G401 (cell line): ENCODE data around the gene PRRG4. TPM values are rescaled to one million over a fixed set of nuclear protein-coding genes. Genes with fewer than 3 reads are reported as not detected.
"Not testable (repeated sequence)": the region's sequence is repeated elsewhere in the genome, so short reads cannot be mapped to it uniquely, and the experiment has no call there.

Experiments
- DNase-seq: peaks from one replicate; pipeline ENCODE4 v3.0.0-alpha.2; 2015; ENCODE audit warnings: low spot score
- in situ Hi-C: cut with HindIII; loops from 2 replicates; pipeline ENCODE4 v1.10.0; 2016; ENCODE audit warnings: low sequenced_read_pairs, mixed read lengths
- total RNA-seq: library from RNA; depleted of rRNA; stranded (reverse); fragments of >200 nt; shearing (Covaris generic); gene quantifications from 2 replicates; pipeline ENCODE4 v1.2.3, GENCODE V29; 2014; rRNA removed

Gene PRRG4
- under 0.01 and 0.51 TPM in 2 replicates for total RNA-seq

DNA sequence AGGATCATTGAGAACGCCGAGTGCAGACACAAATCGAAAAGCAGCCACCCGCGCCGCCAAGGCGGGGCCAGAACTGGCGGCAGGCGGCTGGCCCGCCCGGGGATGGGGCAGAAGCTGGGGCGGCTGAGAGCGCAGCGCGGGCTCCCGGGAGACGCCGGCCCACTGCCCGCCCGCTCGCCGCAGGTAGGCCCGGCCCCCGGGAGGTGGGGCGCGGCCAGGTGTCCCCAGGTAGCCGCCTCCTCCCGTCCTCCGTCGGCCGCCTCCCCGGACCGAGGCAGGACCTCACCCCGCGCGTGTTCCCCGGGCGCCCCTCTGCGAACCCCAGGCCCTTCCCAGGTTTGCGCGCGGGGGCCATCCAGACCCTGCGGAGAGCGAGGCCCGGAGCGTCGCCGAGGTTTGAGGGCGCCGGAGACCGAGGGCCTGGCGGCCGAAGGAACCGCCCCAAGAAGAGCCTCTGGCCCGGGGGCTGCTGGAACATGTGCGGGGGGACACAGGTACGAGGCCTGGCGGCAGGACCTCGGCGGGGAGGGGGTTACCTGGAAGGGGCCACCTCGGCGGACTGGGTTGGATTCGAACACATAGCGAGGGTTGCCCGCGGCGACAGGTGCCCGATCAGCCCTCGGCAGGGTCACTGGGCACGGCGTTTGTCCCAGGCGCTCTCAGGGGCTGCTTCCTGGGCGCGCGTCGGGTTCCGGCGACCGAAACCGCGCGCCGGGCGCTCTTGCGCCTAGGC is at the start of gene PRRG4:
PRRG4 (plus strand) TSS at position 248 of the 733 bp plus-strand sequence. CDS start 603 bp downstream, outside the sequence.
- no peak for DNase-seq
- in situ Hi-C loops = no loop called here

DNA sequence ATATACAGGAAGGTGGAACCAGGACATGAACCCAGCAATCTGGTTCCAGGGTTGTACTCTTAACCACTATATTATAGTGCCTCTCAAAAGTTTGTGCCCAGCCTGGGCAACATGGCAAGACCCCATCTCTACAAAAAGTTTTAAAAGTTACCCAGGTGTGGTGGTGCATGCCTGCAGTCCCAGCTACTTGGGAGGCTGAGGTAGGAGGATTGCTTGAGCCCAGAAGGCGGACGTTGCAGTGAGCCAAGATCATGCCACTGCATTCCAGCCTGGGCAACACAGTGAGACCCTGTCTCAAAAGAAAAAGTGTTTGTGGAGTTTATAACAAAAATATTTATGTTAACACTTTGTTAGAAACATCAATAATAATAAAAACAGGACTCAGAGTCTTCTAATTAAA is 48.9 kb upstream of the PRRG4 start:
- DNase-seq, in situ Hi-C loops: not testable (repeated sequence)

DNA sequence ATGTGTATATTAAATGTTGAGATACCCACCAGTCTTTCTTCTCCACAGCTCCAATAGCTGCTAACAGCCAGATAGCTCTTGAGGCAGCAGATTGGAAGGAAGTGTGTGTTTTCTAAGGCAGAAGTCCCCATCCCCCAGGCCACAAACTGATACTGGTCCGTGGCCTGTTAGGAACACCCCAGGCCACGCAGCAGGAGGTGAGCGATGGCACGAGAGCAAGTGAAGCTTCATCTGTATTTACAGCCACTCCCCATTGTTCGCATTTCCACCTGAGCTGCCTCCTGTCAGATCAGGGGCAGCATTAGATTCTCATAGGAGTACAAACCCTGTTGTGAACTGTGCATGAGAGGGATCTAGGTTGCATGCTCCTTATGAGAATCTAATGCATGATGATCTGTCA is 48.0 kb upstream of the PRRG4 start:
- no peak for DNase-seq
- in situ Hi-C loops = no loop called here

DNA sequence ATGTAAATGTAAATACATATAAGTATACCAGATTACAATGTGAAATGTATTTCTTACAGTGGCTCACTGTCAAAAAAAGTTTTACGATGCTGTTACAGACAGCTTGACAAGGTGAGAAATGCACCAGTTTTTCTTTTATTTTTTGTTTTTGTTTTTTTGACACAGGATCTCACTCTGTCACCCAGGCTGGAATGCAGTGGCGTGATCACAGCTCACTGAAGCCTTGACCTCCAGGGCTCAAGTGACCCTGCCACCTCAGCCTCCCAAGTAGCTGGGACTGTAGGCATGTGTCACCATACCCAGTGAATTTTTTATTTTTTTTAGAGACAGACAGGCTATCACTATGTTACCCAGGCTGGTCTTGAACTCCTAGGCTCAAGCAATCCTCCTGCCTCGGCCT is 44.5 kb upstream of the PRRG4 start:
- no peak for DNase-seq
- in situ Hi-C loops = no loop called here

DNA sequence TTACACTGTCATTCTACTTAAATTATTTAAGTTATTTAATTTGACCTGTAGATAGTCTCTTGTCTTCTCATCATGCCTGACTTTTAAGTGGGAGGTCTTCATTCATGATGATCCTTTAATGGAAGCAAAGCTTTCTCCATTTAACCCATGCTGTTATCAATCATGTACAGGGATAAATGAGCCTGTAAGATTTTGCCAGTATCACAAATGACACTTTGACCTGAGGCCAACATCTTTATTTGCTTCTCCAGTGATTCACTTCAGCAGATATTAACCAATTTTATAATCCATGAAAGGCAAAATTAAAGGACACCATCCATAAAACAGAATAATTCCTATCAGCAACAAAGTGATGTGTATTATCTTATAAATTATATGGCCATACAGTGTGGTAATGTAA is 42.9 kb upstream of the PRRG4 start:
- in situ Hi-C loops = no loop called here
- no peak for DNase-seq

DNA sequence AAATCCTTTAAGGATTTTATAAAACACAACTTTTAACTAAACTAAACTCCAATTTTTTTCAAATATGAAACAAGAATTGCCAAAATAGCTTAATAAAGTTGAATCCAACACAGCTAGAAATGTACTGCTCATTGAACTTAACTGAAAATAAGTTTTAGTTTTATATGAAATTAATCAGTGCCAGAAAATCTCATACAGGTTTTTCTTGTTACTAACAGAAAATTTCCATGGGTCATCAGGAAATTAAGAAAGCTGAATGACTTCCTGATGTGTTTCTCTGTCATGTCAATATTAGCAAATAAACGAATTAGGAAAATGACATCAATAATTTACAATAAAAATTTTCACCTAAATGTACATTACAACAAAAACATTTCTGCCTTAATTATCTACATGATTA is 38.8 kb upstream of the PRRG4 start:
- DNase-seq = no peak
- in situ Hi-C loops = no loop called here

DNA sequence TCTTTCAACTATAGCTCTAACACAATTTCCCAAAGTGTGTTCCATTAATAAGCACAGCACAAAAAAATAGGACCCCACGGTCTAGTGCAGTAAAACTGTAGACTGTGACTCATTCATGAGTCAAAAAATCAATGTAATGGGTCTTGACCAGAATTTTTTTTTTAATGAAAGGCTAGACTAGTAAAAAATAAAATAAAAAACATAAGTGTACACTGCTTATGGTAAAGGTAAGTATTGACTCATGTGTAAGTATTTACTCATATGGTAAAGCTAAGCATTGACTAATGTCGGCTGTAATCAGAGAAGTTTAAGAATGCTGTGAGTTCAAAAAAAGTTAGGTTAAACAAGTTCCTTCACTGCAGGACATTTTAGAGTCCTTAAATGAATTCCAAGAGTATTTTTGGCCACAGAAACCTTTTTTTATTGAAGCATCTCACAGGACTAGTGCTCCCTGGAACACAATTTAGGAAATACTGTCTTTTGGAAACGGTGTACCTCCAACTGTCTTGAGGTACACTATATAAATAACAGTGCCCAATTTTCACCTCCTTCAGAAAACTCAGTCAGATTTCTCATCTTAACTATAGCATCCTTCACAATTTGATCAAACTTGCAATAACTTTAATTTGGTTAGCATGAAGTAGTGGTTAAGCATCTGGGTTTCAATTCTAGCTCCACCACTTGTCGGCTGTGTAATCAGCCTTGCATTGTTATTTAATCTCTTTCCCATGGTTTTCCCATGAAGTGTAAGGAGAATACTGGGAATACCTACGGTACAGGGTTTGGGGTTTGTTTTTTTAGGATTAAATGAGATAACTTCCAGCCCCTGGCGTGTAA is 37.4 kb upstream of the PRRG4 start:
- in situ Hi-C loops = no loop called here

DNA sequence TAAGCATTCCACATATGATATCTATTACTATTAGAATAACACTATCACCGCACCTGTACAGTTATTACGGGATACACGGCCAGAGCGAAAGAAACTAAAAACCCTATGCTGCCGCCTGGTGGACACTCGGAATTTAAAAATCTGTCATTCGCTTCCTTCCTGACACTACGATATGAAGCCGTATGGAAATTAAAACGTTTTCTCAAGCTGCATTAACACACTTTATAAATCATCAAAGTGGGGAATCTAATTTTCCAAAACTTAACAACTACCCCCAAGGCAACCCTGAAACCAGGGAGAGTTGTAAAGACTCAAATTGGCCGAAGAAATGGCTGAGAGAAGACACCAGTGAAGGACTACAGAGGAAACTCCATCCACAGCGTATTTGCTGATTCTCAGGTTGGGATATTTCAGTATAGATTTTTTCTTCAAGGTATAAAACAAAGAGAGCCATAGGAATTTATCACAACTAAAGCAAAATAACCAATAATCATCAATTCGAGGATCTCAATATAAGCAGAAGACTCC is 36.7 kb upstream of the PRRG4 start:
- DNase-seq = peak; percentile 63
- in situ Hi-C loops = no loop called here

More for the DNA sequence above, 37.4 kb upstream of the PRRG4 start:
- DNase-seq = no peak

DNA sequence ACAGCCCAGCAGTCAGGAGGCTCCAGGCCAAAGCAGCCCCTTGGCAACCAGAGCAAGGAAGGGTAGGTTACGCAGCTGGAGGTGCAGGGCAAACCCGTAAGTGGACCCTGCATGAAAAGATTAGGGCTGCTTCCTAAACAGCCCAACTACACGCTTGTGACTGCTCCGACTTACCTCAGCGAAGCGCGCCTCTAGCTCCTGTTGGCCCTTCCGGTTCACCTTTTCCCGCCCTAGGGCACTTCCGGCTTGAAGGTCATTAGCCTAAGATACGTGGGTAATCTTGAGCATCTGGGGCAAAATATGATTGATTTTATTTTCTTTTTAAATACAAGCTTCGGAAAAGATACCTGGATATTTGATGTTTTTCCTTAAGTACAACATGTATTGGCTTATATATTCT is 35.3 kb upstream of the PRRG4 start, which contains the start of gene CCDC73:
CCDC73 (minus strand) TSS at position 224 of the 400 bp plus-strand sequence. CDS start 34,419 bp downstream, outside the sequence.
- no peak for DNase-seq

DNA sequence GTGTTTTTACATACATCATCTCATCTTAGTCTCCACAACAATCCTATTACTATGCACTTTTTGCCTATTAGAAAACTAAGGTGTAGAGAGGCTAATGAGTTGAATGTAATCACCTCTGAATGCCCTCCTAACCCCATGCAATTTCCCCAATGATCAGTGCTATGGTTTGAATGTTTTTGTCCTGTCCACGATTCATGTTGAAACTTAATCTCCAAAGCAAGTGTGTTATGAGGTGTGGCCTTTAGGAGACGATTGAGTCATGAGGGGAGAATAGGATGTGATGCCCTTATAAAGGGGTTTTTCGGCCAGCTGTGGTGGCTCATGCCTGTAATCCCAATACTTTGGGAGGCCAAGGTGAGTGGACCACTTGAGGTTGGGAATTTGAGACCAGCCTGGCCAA is 33.3 kb upstream of the PRRG4 start:
- DNase-seq = no peak
- in situ Hi-C loops = no loop called here

More for the DNA sequence above, 35.3 kb upstream of the PRRG4 start, which contains the start of gene CCDC73:
- in situ Hi-C loops = no loop called here

DNA sequence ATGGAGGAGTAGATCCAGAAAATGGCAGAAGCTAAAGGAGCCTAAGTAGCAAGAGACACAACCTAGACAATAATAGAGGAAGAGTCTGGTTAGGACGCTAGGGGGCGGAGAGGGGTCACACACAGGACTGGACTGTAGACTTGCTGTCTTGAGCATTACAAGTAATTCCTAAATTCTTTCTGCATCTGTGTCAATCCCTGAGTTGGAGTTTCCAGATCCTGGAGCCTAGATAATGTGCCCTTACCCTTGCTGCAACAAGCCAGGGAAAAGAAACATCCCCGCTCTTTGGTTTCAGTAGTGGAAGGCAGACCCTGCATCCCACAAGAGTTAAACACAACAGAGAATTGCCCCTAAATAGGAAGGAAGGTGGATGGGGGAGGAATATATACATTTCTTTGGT is 20.4 kb upstream of the PRRG4 start:
- DNase-seq = peak; percentile 58
- in situ Hi-C loops = no loop called here

DNA sequence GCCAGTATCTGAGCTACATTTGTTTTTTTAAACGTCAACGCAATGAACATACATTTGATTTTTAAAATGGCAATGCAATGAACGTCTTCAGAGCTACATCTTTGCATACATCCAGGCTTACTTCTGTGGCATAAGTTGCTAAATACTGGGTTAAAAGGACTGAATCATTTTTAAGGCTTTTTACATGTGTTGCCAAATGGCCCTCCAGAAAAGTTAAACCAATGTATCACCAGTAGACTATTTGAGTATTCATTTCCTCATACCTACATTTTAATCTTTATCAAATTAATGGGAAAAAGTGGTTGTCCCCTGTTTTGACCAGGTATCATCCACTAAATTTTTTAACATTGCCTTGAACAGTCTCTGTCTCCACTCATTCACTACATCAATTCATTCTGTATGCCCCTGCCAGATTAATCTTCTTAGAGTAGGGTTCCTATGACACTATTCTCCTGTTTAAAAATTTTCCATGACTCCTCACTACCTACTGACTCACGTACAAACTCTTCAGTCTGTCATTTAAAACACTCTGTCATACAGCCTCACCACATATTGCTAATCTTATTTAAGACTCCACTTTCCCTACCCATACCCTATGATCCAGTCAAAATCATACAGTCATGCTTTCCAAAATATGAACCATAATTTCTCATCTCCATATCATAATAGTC is 12.4 kb upstream of the PRRG4 start:
- no peak for DNase-seq
- in situ Hi-C loops = no loop called here

DNA sequence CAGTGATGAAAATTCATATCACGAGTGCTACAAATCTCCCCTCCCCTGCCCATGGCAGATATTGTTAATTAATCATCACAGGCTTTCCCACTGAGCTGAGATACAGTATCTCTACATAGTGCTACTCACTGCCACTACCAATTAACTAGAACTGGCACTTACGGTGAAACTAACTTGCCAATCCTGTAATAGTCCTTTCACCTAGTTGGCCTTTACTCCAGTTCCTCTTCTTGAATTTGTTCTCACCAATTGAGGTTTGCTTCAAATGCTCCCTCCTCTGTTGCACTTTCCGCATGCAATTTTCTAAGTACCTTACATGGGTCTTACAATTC is 11.9 kb upstream of the PRRG4 start:
- in situ Hi-C loops = no loop called here
- DNase-seq = no peak

DNA sequence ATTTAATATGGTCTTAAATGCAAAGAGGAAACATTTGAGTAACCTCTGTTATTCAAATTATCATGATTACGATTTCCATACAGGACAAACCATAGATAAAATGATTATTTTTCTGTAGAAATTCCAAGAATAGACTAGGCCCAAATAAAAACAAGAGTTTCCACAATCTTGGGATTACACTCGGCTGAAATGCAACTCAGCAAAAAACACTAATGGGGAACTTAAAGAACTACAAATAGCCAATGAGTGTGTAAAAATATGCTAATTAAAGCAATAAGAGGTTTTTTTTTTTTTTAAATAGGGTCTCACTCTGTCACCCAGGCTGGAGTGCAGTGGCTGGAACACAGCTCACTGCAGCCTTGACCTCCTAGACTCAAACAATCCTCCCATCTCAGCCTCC is 10.5 kb upstream of the PRRG4 start:
- no peak for DNase-seq
- in situ Hi-C loops = no loop called here

DNA sequence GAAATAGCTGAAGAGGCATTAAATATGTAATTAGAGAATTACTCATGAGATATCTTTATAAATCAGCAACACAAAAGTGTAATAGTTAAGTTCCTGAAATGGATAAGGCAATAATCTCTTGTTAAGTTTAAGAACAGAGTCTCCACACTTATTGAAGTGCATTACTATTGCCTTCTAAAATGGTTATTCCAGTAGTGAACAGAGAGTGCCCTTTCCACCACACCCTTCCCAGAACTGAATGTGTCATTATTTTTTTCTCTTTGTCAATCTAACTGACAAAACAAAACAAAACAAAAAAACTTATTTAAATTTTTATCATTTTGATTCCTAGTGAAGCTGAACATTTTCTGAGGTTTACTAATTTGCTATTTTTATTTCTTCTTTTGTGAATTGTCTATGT is 9.2 kb upstream of the PRRG4 start:
- no peak for DNase-seq
- in situ Hi-C loops = no loop called here

DNA sequence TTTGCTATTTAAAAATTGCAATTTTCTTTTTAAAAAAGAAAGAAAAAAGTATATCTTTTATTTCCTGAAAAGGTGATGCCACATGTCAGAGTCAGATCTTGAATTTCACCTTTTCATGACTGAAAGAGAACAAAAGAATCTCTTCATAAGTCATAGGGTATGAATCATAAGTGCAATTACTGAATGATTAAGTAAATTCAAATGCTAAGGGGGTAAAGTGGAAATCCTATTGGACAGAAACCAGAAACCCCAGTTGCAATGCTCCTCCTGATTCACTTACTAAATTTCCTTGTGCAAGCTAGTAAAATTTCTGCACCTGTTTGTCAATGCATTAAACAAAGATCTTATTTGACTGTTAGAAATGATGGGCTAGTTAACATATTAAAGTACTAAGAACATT is 8.2 kb upstream of the PRRG4 start:
- in situ Hi-C loops = no loop called here
- DNase-seq = no peak

DNA sequence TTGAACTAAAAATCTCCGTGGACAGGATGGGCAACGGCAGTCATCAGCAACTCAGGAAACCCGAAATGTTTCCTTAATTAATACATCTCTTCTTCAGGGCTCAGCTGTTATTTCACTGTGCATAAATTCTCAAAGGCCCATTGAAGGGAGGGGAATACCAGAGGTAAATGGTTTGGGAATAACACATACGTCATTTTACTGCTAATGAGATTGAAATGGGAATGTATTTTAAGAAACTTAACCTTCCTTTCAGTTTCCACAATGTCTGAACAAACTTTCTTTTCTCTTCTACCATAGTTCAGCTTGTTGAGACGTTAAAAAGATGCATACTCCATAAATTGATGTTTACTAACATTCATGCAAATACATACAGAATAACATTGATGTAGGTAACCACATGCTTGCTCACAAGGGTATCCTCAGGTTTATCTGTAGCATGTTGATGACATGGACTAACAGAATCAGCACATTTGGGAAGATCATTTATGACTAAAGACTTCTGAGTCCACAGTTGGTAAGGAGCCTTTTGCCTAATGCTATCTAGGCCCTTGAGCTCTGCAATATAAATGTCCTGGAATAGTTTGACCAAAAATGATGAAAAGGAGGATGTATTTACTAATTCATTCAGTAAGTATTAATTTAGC is 7.7 kb upstream of the PRRG4 start:
- DNase-seq = no peak
- in situ Hi-C loops = no loop called here

DNA sequence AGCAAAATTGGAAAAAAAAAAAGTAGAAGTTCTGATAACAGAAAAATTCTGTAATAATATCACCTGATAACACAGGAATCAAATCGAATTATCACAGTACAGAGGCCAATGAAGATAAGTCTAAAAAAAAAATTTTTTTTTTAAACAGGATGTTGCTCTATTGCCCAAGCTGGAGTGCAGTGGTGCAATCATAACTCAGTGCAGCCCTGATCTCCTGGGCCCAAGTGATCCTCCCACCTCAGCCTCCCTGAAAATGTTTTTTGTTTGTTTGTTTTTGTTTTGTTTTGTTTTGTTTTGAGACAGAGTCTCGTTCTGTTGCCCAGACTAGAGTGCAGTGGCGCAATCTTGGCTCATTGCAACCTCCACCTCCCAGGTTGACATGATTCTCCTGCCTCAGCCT is 6.1 kb upstream of the PRRG4 start:
- DNase-seq, in situ Hi-C loops: not testable (repeated sequence)

DNA sequence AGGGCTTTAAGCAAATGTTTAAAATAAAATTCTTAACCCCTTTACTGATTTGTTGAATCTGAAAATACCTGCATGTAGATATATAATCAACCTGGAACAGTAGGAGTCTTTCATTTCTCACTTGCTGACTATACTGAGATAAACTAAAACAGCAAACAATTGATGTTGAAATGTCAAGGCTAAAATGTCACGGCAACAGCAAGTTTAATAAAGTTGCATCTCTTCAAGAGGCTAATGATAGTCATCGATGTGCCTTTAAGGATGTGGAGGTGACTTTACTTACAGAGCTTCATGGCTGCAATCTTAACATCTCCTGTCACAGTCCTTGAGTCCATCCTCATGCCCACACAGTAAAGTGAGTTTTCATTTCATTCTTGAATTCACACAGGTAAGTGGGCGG is 3.6 kb upstream of the PRRG4 start:
- in situ Hi-C loops = no loop called here
- no peak for DNase-seq
